ENCODE results near the gene DOK5. TPM values are rescaled to one million over a fixed set of nuclear protein-coding genes. Genes with fewer than 3 reads are reported as not detected.

The DOK5 gene
- total RNA-seq, 1 experiment from 2014 or later: not detected

- no peak for DNase-seq (ENCODE audit: low read depth)
Observed at GRCh38 chr20:54611708-54612412, 136.5 kb downstream of the DOK5 start.

- DNase-seq (ENCODE audit: low read depth): no peak
Observed at GRCh38 chr20:54618412-54618811, 143.0 kb downstream of the DOK5 start.

- no peak for DNase-seq (ENCODE audit: low read depth)
Observed at GRCh38 chr20:54619181-54619580, 143.8 kb downstream of the DOK5 start.

GRCh38 chr20:54619682-54620081 is 144.3 kb downstream of the DOK5 start:
- no peak for DNase-seq (ENCODE audit: low read depth)

DNA sequence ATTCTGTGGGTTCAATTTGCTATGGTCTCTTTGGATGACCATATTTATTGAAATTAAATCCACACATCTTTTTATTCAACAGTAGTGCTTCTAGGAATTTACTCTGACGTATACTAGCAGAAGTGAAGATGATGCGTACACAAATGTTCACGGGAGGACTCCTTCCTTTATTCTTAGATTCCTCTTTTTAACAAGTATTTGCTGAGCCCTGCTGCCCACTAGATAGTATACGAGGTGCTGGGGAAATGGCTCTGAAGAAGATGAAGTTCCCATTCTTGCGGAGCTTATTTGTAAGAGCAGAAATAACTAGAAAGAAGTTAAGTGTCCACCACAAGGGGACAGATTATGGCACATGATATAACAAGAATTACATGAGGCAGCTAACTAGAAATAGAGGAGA is 145.2 kb downstream of the DOK5 start:
- no peak for DNase-seq (ENCODE audit: low read depth)

- no peak for DNase-seq (ENCODE audit: low read depth)
Observed at GRCh38 chr20:54622333-54623295, 147.2 kb downstream of the DOK5 start.

DNA sequence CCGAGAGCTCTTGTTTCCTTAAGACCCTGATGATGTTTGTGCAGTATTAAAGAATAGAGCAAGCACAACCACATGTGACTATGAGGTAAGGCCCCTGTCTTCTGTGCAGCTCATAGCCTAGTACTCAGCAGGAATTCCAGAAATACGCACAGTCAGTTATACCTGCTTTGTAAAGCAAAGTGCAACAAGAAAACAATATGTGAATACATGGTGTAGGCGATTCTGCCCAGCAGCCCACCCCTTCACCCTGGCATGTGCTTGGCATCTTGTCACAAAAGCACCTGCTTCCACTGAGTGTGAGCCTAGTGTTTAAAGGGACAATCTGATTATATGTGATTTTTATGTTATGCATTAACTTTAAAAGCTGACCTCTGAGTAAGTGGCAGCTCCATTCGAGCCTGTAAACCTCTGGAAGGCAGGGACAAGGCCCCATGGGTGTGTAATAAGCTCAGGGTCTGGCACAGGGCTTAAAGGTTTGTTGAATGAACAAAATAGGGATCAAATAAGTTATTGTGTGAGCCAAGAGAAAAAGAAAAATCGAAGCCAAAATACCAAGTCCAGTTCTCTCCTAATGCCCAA is 148.7 kb downstream of the DOK5 start:
- DNase-seq (ENCODE audit: low read depth): no peak

DNA sequence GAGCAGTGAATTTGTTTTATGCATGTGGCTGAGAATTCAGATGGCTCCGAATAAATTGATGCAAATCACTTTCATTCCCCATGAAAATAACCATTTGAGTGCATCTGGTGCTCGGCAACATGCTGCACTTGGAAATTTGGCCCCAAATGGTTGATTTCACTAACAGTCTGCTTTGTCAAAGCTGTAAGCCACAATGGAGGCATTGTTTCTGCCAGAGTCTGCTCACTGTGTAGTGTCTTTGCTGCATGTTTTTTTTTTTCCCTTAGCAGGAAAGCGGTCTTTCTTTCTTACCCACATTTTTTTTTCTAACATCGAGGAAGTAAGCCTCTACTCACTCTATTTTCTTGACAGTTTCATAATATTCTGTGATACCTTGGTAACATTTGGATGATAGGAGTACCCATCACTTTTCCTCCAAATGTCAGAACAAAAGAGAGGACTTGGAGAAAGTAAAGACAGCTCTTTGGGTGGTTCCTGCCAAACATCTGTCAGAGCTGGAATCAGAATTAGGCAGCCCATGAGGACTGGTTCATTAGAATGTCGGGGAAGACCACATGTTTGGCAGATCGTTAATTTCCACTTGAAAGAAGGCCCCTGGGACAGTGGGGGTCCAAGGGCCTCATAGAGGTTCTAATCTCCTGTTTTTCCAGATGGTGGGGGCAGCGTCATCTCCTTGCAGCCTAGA is 149.5 kb downstream of the DOK5 start:
- peak; percentile 29 for DNase-seq (ENCODE audit: low read depth)

DNA sequence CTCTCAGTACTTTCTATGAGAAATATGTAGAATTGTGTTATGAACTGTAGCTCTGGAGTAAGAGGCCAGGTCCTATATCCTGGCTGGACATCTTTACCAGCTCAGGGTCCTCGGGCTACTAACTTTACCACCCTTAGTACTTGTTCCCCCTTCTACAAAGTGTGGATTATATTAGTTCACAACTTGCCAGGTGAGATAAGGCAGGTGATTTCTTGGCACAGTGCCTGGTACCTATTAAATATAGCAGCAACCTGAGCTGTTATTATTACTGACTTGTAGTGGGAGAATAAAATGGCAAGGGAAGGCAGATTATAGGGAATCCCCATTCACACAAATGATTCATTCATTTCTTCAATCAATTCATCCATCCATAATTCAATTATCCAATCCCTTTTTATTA is 150.1 kb downstream of the DOK5 start:
- no peak for DNase-seq (ENCODE audit: low read depth)

DNA sequence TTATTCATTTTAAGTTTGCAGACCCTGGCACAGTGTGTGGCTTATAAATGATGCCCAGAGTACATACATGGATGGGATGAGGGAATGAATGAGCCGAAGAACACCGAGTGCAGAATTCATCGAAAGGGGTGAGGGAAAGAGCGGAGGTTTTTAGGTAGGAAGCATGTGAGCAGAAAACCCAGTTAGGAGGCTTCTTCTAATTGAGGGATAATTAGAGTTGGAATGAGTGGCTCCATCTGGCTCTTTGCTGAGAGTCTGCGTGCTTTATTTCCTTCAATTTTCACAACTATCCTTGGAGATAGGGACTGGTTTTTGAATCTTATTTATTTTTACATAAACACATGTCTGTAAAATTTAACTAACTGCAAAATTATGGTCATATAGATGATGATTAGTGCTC is 150.7 kb downstream of the DOK5 start:
- DNase-seq (ENCODE audit: low read depth): no peak

- DNase-seq (ENCODE audit: low read depth): no peak
Observed at GRCh38 chr20:54629632-54630031, 154.2 kb downstream of the DOK5 start.

DNA sequence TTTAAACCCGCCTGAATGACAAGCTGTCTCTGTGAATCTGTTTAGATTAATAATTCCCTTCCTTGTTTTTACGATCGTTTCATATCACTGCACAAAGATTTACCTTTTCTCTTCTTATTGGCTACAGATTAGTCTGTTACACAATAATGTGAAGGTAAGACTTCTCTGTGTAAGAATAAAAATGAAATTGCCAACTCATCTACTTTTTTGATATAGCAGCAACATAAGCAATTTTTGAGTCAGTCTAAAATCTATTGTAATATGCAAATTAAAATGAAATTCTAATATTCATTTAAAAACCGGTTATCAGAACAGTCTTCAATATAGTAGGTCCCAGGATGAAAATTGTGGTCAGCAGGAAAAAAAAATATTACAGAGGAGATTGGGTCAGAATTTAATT is 155.2 kb downstream of the DOK5 start:
- DNase-seq (ENCODE audit: low read depth): no peak

DNA sequence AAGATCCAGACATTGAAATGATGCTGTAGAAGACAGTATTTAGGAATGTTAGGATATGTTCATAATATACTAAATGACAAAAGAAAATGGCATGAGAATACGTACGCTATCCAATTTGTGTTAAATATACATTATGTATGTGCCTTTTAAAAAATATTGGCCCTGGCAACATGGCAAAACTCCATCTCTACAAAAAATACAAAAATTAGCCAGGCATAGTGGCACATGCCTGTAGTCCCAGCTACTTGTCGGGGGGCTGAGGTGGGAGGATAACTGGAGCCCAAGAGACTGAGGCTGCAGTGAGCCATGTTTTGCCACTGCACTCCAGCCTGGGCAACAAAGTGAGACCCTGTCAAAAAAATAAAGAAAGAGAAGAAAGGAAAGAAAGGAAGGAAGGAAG is 155.7 kb downstream of the DOK5 start:
- DNase-seq (ENCODE audit: low read depth): no peak

GRCh38 chr20:54633374-54634355 is 158.3 kb downstream of the DOK5 start:
- DNase-seq (ENCODE audit: low read depth): no peak

DNA sequence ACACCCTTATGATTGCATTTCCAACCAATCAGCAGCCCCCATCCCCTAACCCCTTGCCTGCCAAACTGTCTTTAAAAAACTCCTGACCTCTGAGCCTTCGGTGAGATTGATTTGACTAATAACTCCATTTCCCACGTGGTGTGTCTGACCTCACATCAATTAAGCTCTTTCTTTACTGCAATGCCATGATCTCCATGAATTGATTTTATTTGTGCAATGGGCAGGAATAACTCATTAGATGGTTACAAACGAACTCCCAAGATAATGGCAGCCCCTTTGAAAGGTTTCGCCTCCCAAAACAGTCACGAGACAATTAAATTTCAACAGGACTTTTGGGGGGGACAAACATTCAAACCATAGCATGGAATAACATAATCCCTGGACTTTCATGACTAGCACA is 161.2 kb downstream of the DOK5 start:
- no peak for DNase-seq (ENCODE audit: low read depth)

DNA sequence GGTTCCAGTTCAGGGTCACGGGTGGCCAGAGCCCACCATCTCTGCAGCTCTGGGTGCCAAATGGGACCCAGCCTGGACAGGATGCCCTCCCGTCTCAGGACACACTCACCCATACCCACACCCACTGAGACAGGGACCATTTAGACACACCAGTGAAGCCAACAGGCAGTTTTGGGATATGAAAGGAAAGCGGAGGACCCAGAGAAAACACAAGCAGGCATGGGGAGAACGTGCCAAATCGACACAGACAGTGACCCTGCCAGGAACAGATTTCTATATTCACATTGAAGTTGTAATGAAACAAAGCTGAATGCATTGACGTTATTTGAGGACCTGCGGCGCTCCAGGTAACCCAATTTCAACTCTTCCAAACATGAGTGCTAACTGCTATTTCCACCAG is 164.5 kb downstream of the DOK5 start:
- DNase-seq (ENCODE audit: low read depth): no peak

DNA sequence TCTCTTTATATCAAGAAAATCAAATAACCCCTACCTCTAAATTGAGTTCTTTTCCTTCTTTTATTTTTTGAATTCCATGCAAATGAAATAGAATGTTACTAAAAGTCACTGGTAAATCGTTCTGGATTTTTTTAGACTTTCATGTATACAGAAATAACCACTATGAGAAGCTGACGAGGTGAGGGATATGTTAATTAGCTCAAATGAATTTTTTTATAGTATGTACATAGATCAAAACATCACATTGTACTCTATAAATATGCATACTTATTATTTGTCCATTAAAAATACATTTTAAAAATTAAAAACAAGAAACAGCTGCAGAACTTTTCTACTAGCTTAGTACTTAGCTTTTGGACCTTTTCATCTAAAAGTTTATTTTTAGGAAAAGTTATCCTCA is 165.4 kb downstream of the DOK5 start:
- no peak for DNase-seq (ENCODE audit: low read depth)

DNA sequence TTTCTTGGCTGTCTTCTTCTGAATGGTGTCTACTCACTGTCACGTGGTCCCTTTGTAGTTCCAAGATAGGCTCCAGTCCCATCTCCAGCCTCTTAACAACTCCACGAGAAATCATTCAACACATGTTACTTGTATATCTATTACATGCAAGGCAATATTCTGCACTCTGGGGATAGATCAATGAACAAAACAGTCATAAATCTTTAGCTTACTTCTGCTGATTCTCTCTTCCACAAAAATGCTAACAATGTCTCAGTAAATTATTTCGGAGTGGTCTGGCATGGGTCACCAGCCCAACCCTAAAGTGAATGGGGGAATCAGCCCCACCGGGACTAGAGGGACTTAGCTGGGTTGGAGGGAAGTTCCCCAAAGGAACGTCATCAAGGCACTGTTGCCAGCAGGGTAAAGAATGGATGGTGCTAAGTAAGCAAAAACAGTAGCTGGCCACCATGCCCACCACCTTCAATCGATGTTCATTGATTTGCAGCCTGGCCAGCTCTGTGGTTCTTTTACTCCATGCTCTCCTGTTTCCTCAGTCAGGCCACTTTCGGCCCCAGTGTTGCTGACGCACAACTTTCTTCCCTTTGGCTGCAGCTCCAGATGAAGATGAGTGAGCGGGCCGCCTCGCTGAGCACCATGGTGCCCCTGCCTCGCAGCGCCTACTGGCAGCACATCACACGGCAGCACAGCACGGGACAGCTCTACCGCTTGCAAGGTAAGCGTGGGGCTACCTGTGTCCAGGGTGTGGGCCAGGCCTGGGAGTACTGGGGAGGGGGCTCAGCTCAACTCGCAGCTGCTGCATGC is 167.7 kb downstream of the DOK5 start:
- DNase-seq (ENCODE audit: low read depth): no peak

- DNase-seq (ENCODE audit: low read depth): peak; percentile 74
Observed at GRCh38 chr20:54643761-54644160, 168.4 kb downstream of the DOK5 start.

Data from RPMI7951 (cell line).